Esophagus (tissue), 2 donors: ENCODE data around the gene EMP3. TPM values are rescaled to one million over a fixed set of nuclear protein-coding genes. Genes with fewer than 3 reads are reported as not detected.

Source experiments
- H3K27ac ChIP-seq, 2 donors: one replicate each; pipeline ENCODE4 v1.5.1; 2013; ENCODE audit warnings: low read depth in 2 of 2, mild to moderate bottlenecking in 2 of 2, inconsistent platforms in 1 of 2, low read length in 1 of 2, moderate library complexity in 1 of 2
- H3K27me3 ChIP-seq, 2 donors: one replicate each; pipeline ENCODE4 v1.6.1; 2013; ENCODE audit warnings: low read length in 2 of 2, control low read depth in 1 of 2, mild to moderate bottlenecking in 1 of 2; ENCODE audit not compliant: insufficient read depth in 2 of 2, control insufficient read depth in 1 of 2
- H3K36me3 ChIP-seq, 2 donors: one replicate each; pipeline ENCODE4 v1.6.1; 2013; ENCODE audit warnings: low read length in 1 of 2; ENCODE audit not compliant: control insufficient read depth in 2 of 2, insufficient read depth in 2 of 2
- H3K4me1 ChIP-seq, 2 donors: one replicate each; pipeline ENCODE4 v1.6.1; 2013; ENCODE audit warnings: low read length in 1 of 2; ENCODE audit not compliant: control insufficient read depth in 2 of 2, insufficient read depth in 2 of 2
- H3K4me3 ChIP-seq, 2 donors: one replicate each; pipeline ENCODE4 v1.5.1; 2013; ENCODE audit warnings: low read length in 2 of 2, mild to moderate bottlenecking in 2 of 2, low read depth in 1 of 2, moderate library complexity in 1 of 2
- H3K9me3 ChIP-seq, 2 donors: one replicate each; pipeline ENCODE4 v1.6.1; 2013; ENCODE audit warnings: mild to moderate bottlenecking in 2 of 2, low read depth in 1 of 2, low read length in 1 of 2, moderate library complexity in 1 of 2; ENCODE audit not compliant: control insufficient read depth in 2 of 2, insufficient read depth in 1 of 2
- WGBS, 2 donors: extraction: QIAGEN DNeasy Blood & Tissue Kit; methylation state at CpG; one replicate each; pipeline ENCODE4 v1.1.7; 2013; 5-methylcytosine and 5-hydroxymethylcytosine counted together
- polyA plus RNA-seq, 2 donors: library from polyadenylated mRNA; stranded (reverse); fragments of 200-250 nt; gene quantifications; one replicate each; pipeline ENCODE4 v1.2.3, GENCODE V29; 2013
- donor health status: healthy with polysubstance abuse.
- donor health status: Bipolar disorder and iron deficiency.

The EMP3 gene
- polyA plus RNA-seq, 2 donors = 17.6 to 21.5 TPM

DNA sequence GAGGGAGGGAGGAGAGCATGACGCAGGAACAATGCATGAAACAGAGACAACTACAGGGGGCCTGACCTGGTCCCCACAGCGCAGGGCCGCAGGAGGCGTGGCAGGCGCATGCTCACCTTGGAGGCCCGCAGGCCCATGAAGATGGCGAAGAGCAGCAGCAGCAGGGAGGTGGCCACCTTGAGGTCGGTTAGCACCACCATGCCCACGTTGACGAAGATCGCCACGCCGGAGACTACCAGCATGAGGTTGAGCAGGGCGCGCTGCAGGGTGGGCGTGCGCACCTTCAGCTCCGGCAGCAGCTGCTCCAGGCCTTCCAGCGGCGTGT, 17.0 kb downstream of the EMP3 start:
- H3K36me3 ChIP-seq = peaks cover 0 to 2% of the 10 kb centered on the region in 2 donors
- peaks cover 0 to 3% of the 10 kb centered on the region in 2 donors for H3K9me3 ChIP-seq
- no peak overlapping the region for H3K27ac ChIP-seq
- WGBS, 2 donors = 89 to 95% methylated on average over 19 to 20 of the region's 20 CpGs
- no peaks in the 10 kb centered on the region for H3K27me3 ChIP-seq
- no peak overlapping the region for H3K4me3 ChIP-seq
- peaks cover 0 to 5% of the 10 kb centered on the region in 2 donors for H3K4me1 ChIP-seq

DNA sequence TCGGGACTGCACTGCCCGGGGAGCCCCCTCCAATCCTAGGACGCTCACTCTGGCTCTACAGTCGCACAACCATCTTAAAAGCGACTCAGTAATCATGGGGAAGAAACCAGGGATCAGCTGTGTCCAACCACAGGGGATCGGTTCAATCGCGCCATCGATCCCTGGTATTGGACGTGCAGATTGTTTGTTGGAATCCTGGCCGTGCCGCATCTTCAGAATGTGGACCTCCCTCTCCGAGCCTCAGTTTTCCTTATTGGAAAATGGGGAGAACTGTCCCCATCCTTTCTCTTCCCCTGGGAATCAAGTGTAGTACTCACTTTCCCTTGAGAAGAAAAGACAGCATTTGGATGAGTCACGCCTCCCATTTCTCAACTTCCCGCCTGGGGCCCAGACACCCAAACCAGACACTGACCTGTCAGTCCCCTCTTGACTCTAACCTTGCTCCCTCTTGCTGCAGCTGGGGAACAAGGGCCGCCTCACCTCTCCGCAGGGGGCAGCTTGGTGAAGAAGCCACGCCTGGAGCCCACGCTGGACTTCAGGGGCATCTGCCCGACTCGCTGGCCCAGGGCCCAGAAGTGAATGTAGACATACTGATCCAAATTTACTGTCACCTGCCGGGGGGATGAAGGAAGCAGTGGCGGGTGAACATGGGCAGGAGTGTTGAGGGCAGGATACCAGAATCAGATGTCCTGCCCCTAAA, 17.6 kb downstream of the EMP3 start:
- Histone ChIP-seq H3K4me1 (peaks cover 0 to 5% of the 10 kb centered on the region in 2 donors), H3K36me3 (peaks cover 0 to 2% of the 10 kb centered on the region in 2 donors), H3K27me3 (no peaks in the 10 kb centered on the region), H3K27ac (no peak overlapping the region), H3K4me3 (no peak overlapping the region), H3K9me3 (peaks cover 0 to 3% of the 10 kb centered on the region in 2 donors)
- WGBS, 2 donors = 91 to 92% methylated on average over 23 of the region's 23 CpGs

DNA sequence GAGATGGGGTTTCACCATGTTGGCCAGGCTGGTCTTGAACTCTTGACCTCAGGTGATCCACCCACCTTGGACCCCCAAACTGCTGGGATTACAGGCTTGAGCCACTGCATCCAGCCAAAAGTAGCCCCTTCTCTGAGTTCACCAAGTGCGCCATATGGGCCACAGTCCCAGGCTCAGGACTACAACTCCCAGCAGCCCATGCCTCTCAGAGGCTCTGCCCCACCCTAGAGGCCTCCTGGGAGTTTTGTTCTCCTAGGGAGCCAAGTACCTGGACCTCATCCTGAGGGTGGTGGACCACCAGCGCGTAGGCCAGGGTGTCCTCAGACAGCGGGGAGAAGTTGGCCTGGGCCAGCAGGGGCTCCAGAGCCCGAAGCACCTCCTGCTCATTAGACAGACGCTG, 19.5 kb downstream of the EMP3 start:
- peaks cover 0 to 2% of the 10 kb centered on the region in 2 donors for H3K36me3 ChIP-seq
- WGBS, 2 donors = 97 to 98% methylated on average over 6 of the region's 6 CpGs
- no peak overlapping the region for H3K4me3 ChIP-seq
- no peak overlapping the region for H3K27ac ChIP-seq
- H3K27me3 ChIP-seq = no peaks in the 10 kb centered on the region
- peaks cover 0 to 5% of the 10 kb centered on the region in 2 donors for H3K4me1 ChIP-seq
- peaks cover 0 to 3% of the 10 kb centered on the region in 2 donors for H3K9me3 ChIP-seq

DNA sequence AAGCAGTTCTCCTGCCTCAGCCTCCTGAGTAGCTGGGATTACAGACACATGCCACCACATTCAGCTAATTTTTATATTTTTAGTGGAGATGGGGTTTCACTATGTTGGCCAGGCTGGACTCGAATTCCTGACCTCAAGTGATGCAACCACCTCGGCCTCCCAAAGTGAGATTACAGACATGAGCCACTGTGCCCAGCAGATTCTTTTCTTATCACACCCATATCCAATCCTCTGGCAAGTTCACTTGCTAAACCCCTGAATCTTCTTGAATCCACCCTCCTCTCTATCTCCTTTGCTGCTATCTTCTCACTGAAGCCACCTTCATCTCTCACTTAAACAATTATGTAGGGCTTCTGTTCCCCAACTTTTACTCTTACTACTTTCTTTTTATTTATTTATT, 20.8 kb downstream of the EMP3 start:
- Histone ChIP-seq H3K27ac (no peak overlapping the region), H3K27me3 (no peaks in the 10 kb centered on the region), H3K36me3 (peaks cover 0 to 2% of the 10 kb centered on the region in 2 donors), H3K4me1 (no peaks in the 10 kb centered on the region), H3K9me3 (peaks cover 0 to 3% of the 10 kb centered on the region in 2 donors), H3K4me3 (no peak overlapping the region)
- WGBS, 2 donors = 94 to 100% methylated on average over 2 of the region's 2 CpGs

DNA sequence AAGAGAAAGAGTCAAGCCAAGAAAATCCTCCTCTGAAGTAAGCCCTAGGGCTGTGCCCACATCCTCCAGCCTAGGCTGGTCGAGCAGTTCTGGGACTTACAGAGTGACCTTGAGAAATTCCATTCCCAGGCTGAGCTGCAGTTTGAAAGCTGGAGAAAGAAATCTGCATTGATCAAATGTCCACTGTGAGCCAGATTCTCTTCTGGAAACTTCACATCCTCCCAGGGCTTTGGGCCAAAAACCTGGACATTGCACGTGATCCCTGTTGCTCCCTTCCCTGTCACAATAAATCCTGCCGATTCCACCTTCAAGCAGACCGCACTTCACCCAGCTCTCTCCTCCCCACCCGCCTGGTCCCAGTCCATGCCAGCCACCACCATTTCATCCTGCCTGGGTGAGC, 22.7 kb downstream of the EMP3 start:
- WGBS, 2 donors = 60 to 65% methylated on average over 5 of the region's 5 CpGs
- Histone ChIP-seq H3K4me3 (no peak overlapping the region), H3K4me1 (no peaks in the 10 kb centered on the region), H3K27ac (no peak overlapping the region), H3K27me3 (no peaks in the 10 kb centered on the region), H3K9me3 (no peaks in the 10 kb centered on the region), H3K36me3 (no peaks in the 10 kb centered on the region)

DNA sequence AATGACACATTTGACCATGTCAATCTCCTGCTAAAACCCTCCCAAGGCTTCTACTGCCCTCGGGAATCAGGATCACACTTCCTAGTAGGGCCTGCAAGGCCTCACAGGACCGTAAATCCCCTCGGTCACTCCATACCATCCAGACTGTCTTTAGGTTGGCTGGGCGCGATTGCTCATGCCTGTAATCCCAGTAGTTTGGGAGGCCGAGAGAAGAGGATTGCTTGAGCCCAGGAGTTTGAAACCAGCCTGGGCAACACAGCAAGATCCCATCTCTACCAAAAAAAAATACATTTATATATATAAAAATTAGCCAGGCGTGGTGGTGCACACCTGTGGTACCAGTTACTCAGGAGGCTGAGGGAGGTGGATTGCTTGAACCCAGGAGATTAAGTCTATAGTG, 23.4 kb downstream of the EMP3 start:
- no peak overlapping the region for H3K27ac ChIP-seq
- 93% methylated on average over 7 of the region's 7 CpGs for WGBS, 2 donors
- no peaks in the 10 kb centered on the region for H3K4me1 ChIP-seq
- no peak overlapping the region for H3K4me3 ChIP-seq
- no peaks in the 10 kb centered on the region for H3K9me3 ChIP-seq
- H3K27me3 ChIP-seq = no peaks in the 10 kb centered on the region
- no peaks in the 10 kb centered on the region for H3K36me3 ChIP-seq

DNA sequence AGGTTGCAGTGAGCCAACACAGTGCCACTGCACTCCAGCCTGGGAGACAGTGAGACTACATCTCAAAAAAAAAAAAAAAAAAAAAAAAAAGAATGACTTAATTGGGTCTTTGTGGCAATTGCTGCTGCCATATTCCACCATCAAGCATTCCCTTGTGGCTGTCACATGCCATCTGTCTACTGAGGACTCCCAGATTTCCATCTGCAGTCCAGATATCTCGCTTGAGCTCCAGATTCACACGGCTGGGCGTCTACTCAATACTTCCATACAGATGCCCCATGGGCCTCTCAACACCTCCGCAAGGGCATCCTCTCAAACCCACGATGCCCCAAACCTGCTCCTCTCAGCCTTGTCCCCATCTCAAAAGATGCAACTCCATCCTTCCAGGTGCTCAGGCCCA, 25.5 kb downstream of the EMP3 start:
- no peak overlapping the region for H3K4me3 ChIP-seq
- no peak overlapping the region for H3K27ac ChIP-seq
- H3K27me3 ChIP-seq = no peaks in the 10 kb centered on the region
- H3K36me3 ChIP-seq = no peaks in the 10 kb centered on the region
- no peaks in the 10 kb centered on the region for H3K9me3 ChIP-seq
- H3K4me1 ChIP-seq = no peaks in the 10 kb centered on the region
- 89 to 93% methylated on average over 5 of the region's 5 CpGs for WGBS, 2 donors

DNA sequence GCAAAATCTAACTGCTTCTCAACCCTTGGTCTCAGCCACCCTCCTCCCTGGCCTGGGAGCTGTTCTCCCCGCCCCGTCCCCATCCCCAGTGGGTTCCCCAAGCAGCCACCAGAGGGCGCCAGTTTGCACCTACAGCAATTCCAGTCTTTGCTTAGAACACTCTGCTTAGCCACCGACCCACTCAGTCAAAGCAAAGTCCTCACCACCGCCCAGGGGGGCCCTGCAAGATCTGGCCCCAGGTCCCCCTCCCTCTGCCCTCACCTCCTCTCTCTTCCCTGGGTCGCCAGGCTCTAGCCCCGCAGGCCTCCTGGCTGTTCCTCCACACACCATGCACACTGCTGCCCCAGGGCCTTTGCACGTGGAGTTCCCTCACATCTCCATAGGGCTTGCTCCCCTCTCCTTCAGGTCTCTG, 26.0 kb downstream of the EMP3 start:
- H3K9me3 ChIP-seq = no peaks in the 10 kb centered on the region
- no peaks in the 10 kb centered on the region for H3K4me1 ChIP-seq
- WGBS, 2 donors = 46 to 51% methylated on average over 8 of the region's 8 CpGs
- H3K4me3 ChIP-seq = no peak overlapping the region
- no peak overlapping the region for H3K27ac ChIP-seq
- no peaks in the 10 kb centered on the region for H3K36me3 ChIP-seq
- H3K27me3 ChIP-seq = no peaks in the 10 kb centered on the region

DNA sequence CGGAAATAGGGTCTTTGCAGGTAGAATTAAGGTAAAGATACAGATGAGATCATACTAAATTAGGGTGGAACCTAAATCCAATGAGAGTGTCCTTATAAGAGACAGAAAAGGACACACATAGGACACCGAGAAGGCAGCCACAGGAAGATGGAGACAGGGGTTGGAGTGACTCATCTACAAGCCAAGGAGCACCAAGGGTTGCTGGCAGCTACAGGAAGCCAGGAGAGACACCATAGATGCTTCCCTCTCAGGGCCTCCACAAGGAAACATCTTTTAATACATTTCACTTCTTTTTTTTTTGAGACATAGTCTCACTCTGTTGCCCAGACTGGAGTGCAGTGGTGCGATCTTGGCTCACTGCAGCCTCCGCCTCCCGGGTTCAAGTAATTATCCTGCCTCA, 28.3 kb downstream of the EMP3 start:
- no peaks in the 10 kb centered on the region for H3K27me3 ChIP-seq
- no peaks in the 10 kb centered on the region for H3K36me3 ChIP-seq
- H3K9me3 ChIP-seq = no peaks in the 10 kb centered on the region
- no peak overlapping the region for H3K27ac ChIP-seq
- 87 to 89% methylated on average over 5 of the region's 5 CpGs for WGBS, 2 donors
- no peak overlapping the region for H3K4me3 ChIP-seq
- H3K4me1 ChIP-seq = no peaks in the 10 kb centered on the region

DNA sequence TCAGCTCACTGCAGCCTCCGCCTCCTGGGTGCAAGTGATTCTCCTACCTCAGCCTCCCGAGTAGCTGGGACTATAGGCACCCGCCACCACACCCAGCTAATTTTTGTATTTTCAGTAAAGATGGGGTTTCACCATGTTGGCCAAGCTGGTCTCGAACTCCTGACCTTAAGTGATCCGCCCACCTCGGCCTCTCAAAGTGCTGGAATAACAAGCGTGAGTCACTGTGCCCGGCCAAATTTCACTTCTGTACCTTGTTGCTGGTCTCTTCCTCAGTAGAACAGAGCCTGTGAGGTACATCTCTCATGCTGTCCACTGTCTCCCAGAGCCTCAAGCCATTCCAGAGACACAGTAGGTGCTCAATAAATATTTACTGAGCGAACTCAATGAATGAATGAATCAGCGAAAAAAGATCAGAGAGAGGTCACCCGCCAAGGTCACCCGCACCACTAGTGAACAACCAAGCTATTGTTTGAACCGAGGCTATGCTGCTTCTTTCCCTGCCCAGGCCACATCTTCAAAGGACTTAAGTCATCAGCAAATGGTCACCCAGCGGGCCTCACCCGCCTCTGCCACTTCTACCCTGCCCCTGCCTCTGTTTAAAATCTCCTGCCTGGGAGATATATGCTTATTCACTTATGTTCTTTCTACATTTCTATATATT, 29.1 kb downstream of the EMP3 start:
- no peaks in the 10 kb centered on the region for H3K27me3 ChIP-seq
- H3K4me3 ChIP-seq = no peak overlapping the region
- WGBS, 2 donors = 86 to 88% methylated on average over 15 of the region's 15 CpGs
- no peaks in the 10 kb centered on the region for H3K36me3 ChIP-seq
- no peak overlapping the region for H3K27ac ChIP-seq
- H3K9me3 ChIP-seq = no peaks in the 10 kb centered on the region
- no peaks in the 10 kb centered on the region for H3K4me1 ChIP-seq
